AG09319 (cell line): Measurements from ENCODE around the gene FLYWCH1.

Source experiments
- DNase-seq: peaks from one replicate; pipeline ENCODE4 v3.0.0-alpha.2; 2010; ENCODE audit warnings: low read depth; ENCODE audit errors: extremely low read depth
- TF ChIP-seq, protein P1 (sequence below): IDR thresholded peaks from 2 replicates; pipeline ENCODE4 v1.5.1; 2011; ENCODE audit warnings: low read depth, mild to moderate bottlenecking, inconsistent platforms, low read length, moderate library complexity

FLYWCH1 gene

GRCh38 chr16:2991566-2992261 is 80.0 kb downstream of the FLYWCH1 start:
- TF ChIP-seq, protein P1, sequence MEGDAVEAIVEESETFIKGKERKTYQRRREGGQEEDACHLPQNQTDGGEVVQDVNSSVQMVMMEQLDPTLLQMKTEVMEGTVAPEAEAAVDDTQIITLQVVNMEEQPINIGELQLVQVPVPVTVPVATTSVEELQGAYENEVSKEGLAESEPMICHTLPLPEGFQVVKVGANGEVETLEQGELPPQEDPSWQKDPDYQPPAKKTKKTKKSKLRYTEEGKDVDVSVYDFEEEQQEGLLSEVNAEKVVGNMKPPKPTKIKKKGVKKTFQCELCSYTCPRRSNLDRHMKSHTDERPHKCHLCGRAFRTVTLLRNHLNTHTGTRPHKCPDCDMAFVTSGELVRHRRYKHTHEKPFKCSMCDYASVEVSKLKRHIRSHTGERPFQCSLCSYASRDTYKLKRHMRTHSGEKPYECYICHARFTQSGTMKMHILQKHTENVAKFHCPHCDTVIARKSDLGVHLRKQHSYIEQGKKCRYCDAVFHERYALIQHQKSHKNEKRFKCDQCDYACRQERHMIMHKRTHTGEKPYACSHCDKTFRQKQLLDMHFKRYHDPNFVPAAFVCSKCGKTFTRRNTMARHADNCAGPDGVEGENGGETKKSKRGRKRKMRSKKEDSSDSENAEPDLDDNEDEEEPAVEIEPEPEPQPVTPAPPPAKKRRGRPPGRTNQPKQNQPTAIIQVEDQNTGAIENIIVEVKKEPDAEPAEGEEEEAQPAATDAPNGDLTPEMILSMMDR, result no peak
- no peak for DNase-seq

DNA sequence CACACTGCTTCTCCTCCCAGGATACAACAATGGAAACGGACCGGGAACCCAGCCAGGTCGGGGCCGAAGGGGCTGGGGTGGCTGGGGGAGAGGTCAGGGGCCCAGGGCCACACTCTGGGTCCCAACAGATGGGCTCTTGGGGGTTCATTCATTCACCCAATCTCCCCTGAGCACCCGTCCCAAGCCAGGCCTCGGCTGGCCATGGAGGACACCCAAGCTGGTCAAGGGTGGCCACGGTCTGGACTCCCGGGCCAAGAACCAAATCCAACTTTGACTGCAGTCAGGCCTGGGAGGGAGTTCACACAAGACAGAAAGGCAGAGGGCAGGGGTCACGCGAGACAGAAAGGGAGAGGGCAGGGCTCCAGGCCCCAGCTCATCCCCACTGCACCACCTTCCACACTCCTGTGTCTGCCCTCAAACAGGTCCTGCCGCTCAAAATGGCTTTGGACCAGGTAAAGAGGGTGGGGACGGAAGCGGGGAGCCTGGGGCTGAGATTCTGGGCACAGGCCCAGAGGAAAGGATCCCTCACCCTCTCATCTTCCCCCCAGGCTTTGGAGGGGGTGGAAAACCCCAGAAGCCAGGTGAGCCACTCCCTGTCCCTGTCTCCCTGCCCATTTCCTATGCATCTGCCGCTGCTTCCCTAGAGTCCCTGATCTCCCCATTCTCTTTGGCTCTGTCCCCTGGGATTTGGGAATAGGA is 80.8 kb downstream of the FLYWCH1 start:
- DNase-seq, result no peak
- TF ChIP-seq, protein P1, result no peak

DNA sequence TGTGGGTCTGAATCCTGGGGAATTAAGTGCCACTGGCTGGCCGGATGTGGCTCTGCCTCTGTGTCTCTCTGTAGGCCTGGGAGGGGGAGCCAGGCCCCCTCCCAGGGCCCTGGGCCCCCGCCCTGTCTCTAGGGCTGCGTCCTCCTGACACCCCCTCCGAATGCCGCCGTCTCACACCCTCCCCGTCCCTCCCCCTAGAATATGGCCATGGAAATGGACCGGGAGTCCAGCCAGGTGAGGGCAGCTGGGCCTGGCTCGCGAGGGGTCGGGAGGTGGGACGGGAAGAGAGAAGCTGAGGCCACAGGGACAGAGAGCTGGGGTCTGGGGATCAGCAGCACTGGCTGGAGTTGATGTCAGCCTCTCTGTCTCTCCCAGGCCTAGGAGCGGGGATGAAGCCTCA is 84.6 kb downstream of the FLYWCH1 start:
- TF ChIP-seq, protein P1, result no peak
- DNase-seq, result no peak

GRCh38 chr16:2999929-3000328 is 88.2 kb downstream of the FLYWCH1 start:
- no peak for DNase-seq
- TF ChIP-seq, protein P1, result no peak

DNA sequence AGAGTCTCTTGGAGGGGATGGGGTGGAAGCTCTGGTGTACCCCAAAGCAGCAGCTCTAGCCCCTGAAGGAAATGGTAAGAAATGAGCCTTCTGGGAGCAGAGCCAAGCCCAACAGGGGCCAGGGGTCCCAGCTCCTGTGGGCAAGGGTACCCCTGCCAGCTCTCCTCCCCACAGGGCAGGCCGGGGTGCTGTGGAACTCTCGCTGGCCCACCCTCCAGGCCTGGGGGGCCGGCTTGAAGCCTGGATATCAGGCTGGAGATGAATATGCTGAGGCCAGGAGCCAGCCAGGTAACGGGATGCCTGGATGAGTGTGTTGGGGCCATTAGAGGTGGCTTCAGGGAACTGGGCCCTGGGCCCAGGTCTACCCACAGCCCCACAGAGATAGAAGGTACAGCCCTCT is 88.8 kb downstream of the FLYWCH1 start:
- TF ChIP-seq, protein P1, result no peak
- DNase-seq, result no peak
